NCI-H146 (cell line): Measurements from ENCODE around the gene LRMDA.

Source experiments
- DNase-seq: peaks from one replicate; lab custom pipeline; 2025; lab: John Stamatoyannopoulos, UW

The LRMDA gene

DNA sequence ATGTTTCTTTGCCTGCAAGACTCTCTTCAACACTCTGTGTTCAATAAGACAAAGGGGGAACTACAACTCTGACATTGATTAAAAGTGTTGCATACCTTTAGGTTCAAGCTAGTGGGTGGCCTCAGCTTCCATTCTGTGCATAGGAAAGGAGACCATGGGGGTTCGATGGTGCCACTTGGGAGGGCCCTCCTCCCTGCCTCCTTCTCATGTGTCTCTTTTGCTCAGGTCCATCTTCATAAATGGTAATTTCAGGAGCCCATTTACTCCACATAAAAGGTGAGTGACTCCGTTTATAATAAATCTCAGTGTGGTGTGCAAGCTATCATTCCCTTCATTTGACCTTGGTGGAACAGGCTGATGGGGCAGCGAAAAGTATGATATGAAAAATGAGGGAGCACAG is 285.1 kb downstream of the LRMDA start:
- no peak for DNase-seq

DNA sequence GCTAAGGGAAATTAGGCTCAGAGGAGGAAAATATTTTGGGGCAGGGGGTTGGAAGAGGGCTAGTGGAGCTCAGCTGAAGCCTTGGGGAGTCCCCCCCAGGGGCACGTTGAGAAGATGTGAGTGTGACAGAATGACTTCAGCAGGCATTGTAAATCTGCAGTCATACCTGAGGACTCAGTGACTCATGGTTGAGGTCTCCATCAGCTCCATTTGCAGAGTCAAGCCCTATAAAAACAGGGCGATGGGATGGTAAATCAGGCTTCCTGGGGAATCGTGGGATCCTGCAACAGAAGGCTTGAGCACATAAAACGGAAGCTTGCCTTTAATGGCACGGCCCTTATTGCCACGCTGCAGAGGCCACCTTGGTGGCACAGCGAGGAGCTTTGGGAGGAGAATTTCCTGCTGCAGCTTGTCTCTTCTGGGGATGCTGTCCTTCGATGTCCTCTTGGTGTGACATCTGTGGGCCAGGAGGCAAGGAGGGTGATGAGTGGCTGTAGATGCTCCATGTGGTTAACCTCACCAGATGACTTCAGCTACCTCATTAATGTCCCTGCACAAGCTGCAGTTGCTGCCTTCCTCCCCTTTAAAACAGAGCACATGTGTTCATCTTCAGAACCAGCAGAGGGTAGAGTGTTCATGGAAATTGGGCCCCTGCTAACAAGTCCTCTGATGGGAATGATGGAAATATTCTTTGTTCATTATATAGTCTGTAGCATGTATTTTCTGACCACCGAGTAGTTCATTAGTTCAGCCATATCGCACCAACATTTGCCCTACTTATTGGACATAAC is 285.9 kb downstream of the LRMDA start:
- DNase-seq, result peak; percentile 35

DNA sequence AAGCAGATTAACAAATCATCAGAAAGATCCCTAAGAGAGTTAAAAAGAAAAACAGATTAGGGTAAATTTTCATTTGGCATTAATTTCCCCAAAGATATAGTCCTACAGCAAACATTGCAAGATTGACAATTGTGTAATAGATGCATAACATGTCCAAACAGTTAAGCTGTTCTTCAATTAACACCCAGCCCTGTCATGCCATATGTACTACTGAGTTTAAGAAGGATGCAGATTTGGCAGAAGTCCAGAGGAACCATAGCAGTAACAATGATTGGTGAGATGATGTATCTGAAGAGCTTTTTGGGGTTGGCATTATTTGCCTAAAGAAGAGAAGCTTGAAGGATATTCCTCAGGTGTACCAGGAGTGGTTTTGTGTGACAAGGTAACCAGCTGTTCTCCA is 287.6 kb downstream of the LRMDA start:
- DNase-seq, result no peak

DNA sequence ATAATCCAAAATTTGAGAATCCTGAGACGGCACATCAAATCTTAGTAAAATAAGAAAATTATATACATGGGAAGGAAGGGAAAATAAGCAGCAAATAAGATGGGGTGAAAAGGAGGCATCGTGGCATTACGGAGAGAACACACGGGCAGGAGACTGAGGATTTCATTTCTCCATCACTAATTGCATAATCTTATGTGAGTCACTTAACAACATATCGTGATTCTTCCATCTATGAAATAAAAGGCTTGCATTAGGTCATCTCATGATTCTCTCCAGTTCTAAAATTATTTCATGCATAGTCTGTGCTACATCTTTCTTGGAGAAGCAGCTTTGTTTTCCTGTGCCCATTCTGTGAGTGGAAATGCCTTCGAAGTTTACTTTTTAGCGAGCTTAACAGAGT is 288.7 kb downstream of the LRMDA start:
- DNase-seq, result no peak

DNA sequence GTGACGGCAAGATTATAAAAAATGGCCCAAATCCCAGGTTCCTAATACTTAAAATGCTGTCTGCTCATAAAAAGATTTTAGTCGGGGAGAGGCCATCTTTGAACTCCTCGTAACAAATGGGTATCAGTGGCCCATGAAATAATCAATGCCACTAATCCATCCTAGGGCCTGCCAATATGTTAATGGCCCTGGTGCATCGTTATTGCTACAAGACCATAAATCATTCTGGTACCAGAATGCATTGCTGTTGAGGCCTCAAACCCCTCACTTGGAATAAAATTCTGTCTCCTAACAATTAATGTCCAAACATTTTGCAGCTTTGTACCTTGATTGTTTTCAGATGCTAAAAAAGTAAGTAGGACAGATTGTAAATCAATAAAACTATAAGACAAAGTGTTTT is 290.6 kb downstream of the LRMDA start:
- no peak for DNase-seq

DNA sequence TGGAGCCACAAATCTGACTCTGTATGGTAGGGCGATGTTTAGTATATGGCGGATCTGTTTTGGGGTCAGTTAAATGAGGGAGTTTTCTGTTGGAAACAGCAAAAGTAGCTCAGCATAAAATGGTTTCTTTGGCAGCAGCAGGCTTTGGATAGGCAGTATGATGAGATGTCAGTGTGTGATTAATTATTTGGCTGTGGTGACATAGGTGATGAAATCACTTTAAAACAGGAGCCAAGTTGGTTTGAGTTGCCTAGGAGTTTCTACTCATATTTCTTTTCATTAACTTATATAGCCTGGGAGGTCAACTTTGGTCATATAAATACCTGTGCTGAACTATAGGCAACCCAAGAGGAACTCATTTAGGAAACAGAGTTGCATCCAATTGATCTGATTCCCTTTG is 291.2 kb downstream of the LRMDA start:
- DNase-seq, result no peak

DNA sequence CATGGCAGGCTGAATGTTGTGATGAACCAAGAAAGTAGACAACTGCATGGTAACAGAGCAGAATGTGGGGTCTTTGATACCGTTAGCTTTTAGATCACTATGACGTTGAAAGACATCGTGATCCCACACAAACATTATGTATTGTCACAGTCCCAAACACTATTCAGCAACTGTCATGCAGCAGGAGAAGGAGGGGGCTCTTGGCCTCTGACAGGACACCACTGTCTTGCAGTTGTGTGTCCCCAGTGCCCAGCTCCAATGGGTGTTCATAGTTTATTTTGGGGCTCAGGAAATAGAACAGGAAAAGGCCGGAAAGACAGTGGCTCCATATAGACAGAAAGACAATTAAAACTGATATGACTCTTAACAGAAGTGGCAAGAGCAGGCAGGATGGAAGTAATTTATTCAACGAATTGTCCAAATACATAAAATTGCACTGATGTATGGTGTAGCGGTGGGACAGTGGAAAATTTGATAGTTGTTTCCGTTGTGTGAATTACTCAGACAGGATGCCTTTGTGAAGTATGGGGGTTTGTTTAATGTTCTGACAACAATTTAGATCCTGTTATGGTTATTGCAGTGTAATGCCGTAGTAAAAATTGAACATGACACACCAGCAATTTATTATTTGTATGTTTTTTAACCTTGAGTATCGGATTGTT is 292.0 kb downstream of the LRMDA start:
- DNase-seq, result no peak

DNA sequence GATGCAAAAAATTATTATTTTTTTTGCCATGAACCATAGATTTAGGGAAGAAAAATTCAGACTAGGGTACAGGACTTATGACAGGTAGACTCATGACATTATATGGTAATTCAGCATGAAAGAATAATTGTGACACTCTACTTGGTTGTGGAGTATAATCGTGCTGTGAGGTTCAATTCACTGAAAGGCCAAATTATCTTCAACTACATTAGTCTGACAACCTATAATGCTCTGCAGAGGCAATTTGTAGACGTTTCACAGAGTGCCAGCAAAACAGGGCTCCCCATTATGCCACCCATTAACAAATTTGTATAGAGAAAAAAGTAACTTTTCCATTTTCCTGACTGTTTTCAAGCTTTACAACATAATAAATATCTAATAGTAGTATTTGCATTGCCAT is 292.6 kb downstream of the LRMDA start:
- no peak for DNase-seq

DNA sequence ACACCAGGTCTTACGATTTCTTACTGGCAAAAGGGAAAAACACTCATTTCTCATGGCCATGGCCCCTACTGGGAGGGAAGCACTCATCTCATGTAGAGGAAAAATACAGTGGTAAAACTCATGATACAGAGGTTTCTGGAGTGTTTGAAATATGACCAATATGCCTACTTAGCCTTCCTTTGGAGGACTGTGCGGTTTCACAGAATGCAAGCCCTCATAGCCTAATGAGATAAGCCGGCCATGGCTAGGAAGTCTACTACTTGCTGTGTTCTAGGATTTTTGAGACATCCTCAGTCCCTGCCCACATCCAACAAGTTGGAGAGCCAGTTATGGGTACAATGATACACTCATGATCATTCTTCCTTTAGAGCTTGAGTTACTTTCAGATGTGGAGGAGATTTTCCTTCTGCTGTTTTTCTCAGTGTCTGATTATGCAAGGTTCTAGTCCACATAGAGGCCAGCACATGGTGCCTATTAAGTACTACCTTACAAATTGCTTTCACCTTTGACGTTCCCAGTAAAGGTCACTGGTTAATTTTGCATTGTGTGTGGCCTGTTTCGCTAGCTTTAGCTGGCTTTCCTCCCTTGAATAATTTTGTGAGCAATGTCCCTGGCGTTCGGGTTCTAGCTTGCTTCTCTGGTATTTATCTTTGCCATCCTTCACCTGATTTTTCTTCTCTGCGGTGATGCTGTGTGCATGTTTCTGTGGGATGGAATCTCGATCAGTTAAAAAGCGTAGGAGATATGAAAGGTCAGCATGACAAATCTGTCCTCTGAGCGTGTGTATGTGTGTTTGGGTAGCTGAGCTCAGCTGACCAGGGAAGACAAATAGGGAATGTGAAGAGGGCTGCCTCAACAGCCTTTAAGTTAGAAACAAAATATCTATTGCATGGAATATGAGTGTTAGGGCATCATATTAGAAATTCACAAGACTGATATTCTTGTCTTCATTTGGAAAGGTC is 295.4 kb downstream of the LRMDA start:
- no peak for DNase-seq

DNA sequence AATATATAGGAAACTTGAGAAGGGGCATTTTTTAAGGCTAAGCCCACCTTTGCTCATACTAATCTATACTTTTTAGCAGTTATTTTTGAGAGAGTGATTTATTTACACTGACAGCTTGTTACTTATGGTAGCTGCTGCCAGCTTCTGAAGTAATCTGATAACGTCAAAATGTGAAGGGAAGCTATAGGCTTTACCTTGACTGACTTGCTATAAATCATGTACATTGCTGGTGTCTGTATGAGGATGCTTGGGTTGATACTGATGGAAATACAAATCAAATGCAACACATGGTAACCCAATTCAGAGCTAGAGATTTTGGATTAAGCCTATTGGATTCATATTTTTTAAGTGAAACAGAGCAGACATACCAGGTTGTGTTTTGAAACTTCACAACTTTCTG is 299.4 kb downstream of the LRMDA start:
- DNase-seq, result no peak

DNA sequence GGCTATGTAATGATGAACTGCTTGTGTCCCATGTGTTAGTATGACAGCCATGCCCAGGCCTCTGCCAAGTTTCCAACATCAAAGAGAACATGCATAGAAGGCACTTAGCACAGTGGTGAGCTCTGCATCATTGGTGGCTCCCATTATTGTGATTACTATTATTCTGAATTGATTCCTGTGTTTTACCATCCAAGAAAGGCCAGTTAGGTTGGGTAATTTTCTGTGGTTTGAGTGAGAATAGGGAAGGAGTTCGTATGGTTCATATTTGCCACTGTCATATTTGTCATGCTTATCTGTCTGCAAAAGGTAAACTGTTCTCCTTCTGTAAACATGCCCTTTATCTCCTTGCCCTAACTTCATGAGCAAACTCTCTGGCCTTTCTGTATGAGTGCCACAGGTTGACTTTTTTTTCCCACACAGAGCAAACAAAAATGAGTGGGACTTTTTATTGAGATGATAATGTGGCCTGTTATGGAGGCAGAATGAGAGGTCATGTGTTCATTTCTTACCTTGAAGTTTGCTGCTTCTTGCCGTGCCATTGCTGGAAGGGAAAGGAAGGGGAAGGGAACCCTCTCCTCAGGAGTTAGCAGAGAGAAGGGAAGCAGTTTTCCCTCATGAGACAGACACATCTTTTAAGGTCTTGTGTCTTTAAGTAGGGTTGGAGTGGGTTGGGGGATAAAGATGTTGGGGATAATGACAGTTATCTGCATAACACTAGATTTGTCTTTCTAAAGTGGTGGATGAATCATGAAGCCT is 301.9 kb downstream of the LRMDA start:
- no peak for DNase-seq

DNA sequence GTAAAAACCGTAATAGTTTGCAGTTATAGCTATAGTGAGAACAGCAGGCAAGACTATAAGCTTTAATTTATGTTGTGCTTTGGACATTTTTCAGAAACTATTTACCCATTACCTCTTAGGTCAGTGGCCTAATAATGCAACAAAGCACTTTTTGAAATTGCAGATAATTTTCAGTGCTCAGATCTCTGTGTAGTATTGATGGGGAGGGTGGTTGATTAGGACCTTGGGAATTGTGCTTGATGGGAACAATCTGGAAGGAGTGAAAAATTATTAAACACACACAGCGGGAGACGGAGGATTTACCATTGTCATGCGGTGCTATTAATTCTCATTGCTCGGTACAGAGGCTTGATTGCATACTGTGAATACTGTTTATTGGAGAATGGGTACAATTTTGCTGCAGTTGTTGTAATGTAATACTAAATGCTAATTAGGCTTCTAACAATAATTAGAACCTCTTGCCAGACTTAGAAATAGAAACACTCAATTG is 304.8 kb downstream of the LRMDA start:
- peak; percentile 33 for DNase-seq

DNA sequence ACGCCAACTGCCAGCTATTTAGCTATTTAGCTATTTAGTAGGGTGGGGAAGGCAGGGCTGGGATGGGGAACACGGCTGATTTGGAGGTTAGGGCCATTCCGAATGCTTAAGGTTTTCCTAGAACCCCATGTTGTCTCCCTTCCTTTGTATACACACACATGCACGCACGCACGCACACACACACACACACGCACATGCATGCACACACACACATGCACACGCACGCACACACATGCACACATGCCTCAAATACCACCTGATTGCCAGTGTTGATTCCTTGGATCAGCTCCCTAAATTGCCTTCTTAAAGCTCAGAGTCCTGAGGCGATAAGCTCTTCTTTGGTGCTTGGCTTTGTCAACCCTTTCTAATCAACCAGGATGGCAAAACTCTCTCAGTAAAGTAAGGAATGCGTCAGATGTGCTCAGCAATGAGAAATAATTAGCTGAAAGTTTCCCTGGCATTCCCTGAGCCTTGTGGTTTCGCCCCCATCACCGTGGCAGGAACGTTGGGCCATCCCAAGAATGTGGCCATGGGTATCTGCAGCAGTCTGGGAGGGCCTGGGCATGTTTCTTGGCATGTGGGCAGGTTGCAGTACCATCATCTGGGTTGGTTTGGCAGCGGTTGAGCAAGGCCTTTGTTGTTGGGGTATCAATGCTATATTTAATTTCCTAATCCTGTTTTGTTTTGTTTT is 305.6 kb downstream of the LRMDA start:
- no peak for DNase-seq

DNA sequence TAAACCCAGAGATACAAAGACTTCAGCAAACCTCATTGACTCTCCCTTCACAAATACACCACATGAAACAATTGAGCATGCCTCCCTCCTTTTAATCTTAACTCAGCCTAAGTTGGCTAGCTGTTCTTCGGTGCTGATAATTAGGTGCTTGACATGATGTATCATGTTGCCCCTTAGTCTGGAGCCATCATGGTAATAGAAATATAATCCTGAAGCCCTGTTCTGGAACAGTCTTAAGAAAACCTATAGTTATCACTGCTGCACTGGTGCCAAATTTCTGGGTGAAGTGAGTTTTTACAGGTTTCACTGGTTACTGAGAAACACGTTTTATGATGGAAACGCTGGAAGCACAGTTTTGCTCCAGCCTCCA is 306.1 kb downstream of the LRMDA start:
- DNase-seq, result no peak

DNA sequence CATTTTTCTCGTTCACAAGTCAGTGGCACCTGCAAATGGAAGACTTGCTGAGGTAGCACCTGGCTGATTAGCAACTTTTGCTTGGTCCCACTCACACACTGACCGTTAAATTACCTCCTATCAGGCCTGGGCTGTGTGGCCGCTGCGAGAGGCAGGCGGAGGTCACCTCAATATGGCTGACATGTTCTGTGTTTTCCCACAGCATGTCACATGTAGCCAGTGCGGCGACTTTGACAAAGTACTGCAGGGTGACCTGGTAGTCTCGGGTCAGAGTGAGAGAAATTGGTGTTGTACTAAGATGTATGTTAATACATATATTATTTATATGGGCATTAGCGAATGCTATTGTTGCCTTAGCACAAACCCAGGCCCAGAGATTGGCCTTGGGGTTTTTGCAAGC is 307.5 kb downstream of the LRMDA start:
- DNase-seq, result no peak

DNA sequence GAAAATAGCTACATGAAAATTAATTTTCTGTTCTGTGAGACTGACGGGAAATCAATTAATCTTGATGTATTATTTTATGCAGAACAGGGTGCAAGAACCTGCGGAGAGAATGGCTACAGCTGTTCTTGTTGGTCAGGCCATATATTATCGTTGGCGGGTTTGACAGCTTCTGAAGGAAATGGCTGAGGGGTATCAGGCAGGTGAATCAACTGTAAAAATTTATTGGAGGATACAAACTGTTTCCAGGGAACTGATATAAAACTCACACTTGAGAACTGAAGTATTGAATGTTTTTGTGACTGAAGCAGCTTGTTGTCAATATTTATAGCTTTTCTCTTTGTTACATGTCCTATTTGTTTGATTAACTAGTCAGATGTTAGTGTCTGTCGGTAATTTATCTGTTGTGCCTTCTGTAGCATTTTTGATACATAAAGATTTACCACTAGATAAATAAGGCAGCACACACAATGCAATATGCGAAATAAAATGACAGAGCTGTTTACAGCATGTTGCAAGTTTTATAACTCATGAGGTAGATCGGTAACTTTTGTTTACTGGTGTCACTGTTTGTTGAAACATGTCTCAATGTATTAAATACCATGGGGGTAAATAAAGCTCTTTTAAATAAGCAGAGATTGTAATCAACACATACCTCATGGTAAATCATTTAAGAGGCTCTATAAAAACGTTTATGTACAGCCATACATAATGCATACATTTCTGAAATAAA is 308.2 kb downstream of the LRMDA start:
- peak; percentile 11 for DNase-seq

DNA sequence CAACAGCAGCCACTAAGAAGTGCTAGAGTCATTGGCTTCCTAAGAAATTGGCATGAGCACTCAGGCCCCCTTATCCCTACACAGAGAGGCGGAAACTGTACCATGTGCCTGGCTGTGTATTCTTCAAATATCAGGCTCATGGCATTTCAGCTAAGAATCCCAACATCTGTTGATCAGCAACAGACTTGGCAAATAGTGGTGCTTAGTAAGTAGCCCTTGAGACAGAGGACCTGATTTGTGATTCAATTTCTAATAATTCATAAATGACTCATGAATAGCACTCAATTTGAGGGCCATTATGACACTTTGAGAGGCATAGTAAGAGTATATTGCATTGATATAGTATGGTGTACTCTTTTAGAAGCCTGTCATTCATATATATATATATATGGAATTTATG is 309.1 kb downstream of the LRMDA start:
- no peak for DNase-seq

DNA sequence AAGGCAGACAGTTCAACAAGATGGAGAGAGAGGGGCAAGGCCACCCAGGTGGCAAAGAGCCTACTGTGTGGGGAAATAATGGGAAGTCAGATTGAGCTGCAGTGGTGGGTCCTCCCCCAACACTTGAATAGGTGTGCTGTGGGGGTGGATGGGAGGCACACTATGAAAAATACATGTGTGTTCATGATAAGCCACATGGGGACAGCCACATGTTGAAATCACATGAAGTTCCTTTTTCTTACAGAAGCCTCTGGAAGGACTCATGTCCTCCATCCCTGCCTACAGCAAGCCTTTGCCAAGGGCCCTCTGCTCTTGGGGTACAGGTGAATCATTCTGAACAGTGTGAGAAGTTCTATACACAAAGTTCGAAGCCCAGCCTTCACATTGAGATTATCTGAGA is 310.9 kb downstream of the LRMDA start:
- DNase-seq, result no peak

DNA sequence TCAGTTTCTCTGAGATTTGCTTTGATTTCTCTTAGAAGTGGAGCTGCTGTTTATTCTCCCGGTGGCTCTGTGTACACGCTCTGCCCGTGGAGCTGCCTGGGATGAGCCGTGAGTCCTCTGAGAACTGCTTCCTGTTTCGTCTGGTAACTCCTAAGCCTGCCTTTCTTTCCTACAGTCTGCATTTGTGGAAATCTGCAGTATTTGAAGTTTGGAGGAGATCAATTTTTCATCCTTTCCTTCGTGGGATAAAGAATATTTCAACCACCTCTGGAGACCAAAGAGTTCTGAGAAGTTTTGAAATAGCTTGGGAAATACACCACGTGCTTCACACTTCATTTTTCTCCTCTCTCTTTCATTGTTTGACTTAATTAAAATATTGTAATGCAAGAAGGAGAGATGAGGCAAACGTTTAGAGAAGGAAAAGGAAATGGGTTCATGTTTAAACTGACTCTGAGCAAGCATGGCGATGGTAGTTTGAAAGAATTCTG is 311.9 kb downstream of the LRMDA start:
- DNase-seq, result no peak

DNA sequence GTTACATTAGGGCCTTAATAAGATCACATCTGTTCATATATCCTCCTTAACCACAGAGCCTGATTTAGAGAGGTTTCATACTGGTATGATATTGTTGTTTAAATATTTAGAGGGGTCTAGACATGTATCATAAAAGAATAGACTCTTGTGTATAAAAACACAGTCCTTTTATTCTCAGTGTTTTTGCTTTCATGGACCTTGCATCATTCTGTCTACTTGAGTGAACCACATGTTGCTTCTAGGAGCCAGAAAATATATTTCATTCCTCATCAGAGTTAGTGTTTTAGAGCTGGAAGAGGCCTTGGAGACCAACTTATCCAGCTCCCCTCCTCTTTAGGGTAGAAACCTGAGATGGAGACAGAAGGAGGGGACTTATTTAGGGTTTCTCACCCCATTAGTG is 312.8 kb downstream of the LRMDA start:
- no peak for DNase-seq
